Vagina (tissue), 2 donors: ENCODE results near the gene OR52J3. TPM values are rescaled to one million over a fixed set of nuclear protein-coding genes. Genes with fewer than 3 reads are reported as not detected.

Experiments used
- DNase-seq, 2 donors: peaks; one replicate each; pipeline ENCODE4 v3.0.0-alpha.2; 2017; ENCODE audit errors: extremely low spot score in 2 of 2
- H3K27ac ChIP-seq: fragments of 200-600 bp; sonication (generic); one replicate; pipeline ENCODE4 v1.5.1; 2019
- H3K27me3 ChIP-seq: fragments of 200-600 bp; sonication (generic); one replicate; pipeline ENCODE4 v1.5.1; 2019
- H3K36me3 ChIP-seq, 2 donors: fragments of 200-600 bp; sonication (generic); one replicate each; pipeline ENCODE4 v1.5.1; 2017 to 2019
- H3K4me1 ChIP-seq: fragments of 200-600 bp; sonication (generic); one replicate; pipeline ENCODE4 v1.5.1; 2019
- H3K4me3 ChIP-seq, 2 donors: fragments of 200-600 bp; sonication (generic); 1 replicate in 1 of 2; 2 replicates in 1 of 2; pipeline ENCODE4 v1.5.1; 2016 to 2019
- H3K9me3 ChIP-seq: fragments of 200-600 bp; sonication (generic); one replicate; pipeline ENCODE4 v1.5.1; 2019
- POLR2A ChIP-seq, 2 donors: fragments of 450-650 bp; IDR thresholded peaks; one replicate each; pipeline ENCODE4 v1.6.1; 2017; ENCODE audit warnings: antibody characterized with exemption in 2 of 2, mild to moderate bottlenecking in 2 of 2, moderate library complexity in 2 of 2
- POLR2AphosphoS5 ChIP-seq, 2 donors: sonication (generic); formaldehyde crosslinking; IDR thresholded peaks; one replicate each; pipeline ENCODE4 v1.9.0; 2017; ENCODE audit warnings: antibody characterized with exemption in 2 of 2, mild to moderate bottlenecking in 2 of 2, low read depth in 1 of 2; ENCODE audit not compliant: insufficient read depth in 1 of 2
- intact Hi-C: fragments of 100-400 bp; cut with DNase I; formaldehyde crosslinking; loops from one replicate; pipeline ENCODE4 v1.15.1; 2023
- total RNA-seq: library from RNA; depleted of rRNA; stranded (reverse); fragments of >200 nt; gene quantifications from one replicate; pipeline ENCODE4 v1.2.3, GENCODE V29; 2016
- TF ChIP-seq, protein P1 (sequence below), 3 experiments: fragments of 450-650 bp in 2 of 3; fragments of 200-600 bp in 1 of 3; sonication (generic) in 1 of 3; IDR thresholded peaks; one replicate each; pipeline ENCODE4 v1.5.1; 2017 to 2019; ENCODE audit warnings: antibody characterized with exemption in 3 of 3, mild to moderate bottlenecking in 2 of 3, moderate library complexity in 2 of 3

OR52J3 gene
- total RNA-seq, 1 donor from 2014 or later, result not detected

DNA sequence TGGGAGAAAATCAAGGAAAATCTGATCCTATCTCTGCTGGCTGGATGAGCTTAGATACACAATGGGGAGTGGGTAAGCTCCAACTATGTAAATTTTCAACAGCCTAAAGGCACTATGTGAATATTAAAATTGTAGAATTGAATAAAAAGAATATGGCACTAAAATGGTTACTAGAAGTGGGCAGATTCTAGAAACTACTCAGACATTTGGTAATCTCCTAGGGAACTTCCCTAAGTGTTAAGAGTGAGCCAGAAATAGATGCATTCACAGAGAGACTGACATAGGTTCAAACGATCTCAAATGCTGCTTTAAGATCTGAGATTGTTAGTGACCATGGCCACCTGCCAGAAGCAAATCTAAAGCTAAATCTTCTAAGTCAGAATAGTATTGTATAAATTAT, 18.7 kb downstream of the OR52J3 start:
- Histone ChIP-seq H3K27me3 (no peaks in the 10 kb centered on the region), H3K9me3 (no peaks in the 10 kb centered on the region), H3K27ac (no peak overlapping the region), H3K4me1 (no peaks in the 10 kb centered on the region), H3K36me3 (no peaks in the 10 kb centered on the region), H3K4me3 (no peak overlapping the region)
- intact Hi-C loops, result no loop called here
- no peak for TF ChIP-seq POLR2AphosphoS5 (IDR thresholded peaks at IDR 0.05; ENCODE audit: insufficient read depth in 1 of 2, low read depth in 1 of 2)
- no peak for TF ChIP-seq POLR2A (IDR thresholded peaks at IDR 0.05)
- TF ChIP-seq, protein P1, sequence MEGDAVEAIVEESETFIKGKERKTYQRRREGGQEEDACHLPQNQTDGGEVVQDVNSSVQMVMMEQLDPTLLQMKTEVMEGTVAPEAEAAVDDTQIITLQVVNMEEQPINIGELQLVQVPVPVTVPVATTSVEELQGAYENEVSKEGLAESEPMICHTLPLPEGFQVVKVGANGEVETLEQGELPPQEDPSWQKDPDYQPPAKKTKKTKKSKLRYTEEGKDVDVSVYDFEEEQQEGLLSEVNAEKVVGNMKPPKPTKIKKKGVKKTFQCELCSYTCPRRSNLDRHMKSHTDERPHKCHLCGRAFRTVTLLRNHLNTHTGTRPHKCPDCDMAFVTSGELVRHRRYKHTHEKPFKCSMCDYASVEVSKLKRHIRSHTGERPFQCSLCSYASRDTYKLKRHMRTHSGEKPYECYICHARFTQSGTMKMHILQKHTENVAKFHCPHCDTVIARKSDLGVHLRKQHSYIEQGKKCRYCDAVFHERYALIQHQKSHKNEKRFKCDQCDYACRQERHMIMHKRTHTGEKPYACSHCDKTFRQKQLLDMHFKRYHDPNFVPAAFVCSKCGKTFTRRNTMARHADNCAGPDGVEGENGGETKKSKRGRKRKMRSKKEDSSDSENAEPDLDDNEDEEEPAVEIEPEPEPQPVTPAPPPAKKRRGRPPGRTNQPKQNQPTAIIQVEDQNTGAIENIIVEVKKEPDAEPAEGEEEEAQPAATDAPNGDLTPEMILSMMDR (IDR thresholded peaks at IDR 0.05), result no peak
- DNase-seq, result no peak

DNA sequence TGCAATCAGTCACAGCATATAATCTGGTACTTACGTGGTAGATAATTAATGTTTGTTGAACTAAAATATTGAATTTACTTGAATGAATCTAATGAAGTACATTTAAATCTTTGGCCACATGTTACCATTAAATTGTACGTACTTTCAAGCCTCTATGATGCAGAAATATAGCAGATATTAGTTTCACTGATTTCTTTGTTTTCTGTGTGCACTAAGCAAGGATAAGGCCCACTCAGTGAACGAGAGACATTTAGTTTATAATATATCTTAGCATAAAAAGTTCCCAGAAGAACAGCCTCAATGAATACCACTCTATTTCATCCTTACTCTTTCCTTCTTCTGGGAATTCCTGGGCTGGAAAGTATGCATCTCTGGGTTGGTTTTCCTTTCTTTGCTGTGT, 22.9 kb downstream of the OR52J3 start, which contains the start of gene OR52E1:
OR52E1 (plus strand) TSS at position 301 of the 400 bp plus-strand sequence.
- no peaks in the 10 kb centered on the region for H3K27me3 ChIP-seq
- DNase-seq, result no peak
- no peaks in the 10 kb centered on the region for H3K36me3 ChIP-seq
- no peaks in the 10 kb centered on the region for H3K4me1 ChIP-seq
- no peak within 1 kb of the TSS for H3K27ac ChIP-seq
- no peaks in the 10 kb centered on the region for H3K9me3 ChIP-seq
- no peak within 1 kb of the TSS for H3K4me3 ChIP-seq
- TF ChIP-seq POLR2A (IDR thresholded peaks at IDR 0.05), result no peak
- TF ChIP-seq, protein P1 (IDR thresholded peaks at IDR 0.05), result no peak
- TF ChIP-seq POLR2AphosphoS5 (IDR thresholded peaks at IDR 0.05; ENCODE audit: insufficient read depth in 1 of 2, low read depth in 1 of 2), result no peak
- intact Hi-C loops, result no loop called here

DNA sequence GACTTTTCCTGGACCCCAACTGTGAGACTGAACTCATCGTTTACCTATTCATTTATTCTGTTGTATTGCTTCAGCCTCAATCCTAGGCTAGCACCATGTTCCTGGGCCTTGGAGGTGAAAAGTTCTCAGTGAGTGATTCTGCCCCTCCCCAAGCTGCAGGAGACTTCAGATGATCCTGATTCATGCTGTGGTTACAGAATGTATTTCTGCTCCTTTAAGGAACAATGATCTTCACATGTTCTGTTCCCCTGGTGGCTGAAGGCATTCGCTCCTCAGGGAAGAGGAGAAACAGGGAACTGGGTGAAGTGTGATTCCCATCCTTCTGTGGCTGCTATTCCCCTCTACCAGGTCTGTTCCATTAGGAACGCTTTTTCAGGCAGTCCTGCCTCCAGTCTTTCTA, 25.5 kb downstream of the OR52J3 start:
- Histone ChIP-seq H3K4me1 (no peaks in the 10 kb centered on the region), H3K27me3 (no peaks in the 10 kb centered on the region), H3K4me3 (no peak overlapping the region), H3K36me3 (no peaks in the 10 kb centered on the region), H3K27ac (no peak overlapping the region), H3K9me3 (no peaks in the 10 kb centered on the region)
- TF ChIP-seq POLR2A (IDR thresholded peaks at IDR 0.05), result no peak
- TF ChIP-seq POLR2AphosphoS5 (IDR thresholded peaks at IDR 0.05; ENCODE audit: insufficient read depth in 1 of 2, low read depth in 1 of 2), result no peak
- TF ChIP-seq, protein P1 (IDR thresholded peaks at IDR 0.05), result no peak
- intact Hi-C loops, result no loop called here
- DNase-seq, result no peak

DNA sequence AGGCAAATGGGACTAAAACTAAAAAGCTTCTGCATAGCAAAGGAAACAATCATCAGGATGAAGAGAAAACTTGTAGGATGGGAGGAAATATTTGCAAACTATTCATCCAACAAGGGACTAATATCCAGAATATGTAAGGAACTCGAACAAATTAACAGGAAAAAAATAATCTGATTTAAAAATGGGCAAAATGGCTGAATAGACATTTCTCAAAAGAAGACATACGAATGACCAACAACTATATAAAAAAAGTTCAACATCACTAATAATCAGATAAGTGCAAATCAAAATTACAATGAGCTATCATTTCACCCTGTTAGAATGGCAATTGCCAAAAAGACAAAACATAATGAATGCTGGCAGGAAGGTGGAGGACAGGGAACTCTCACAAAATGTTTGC, 35.1 kb downstream of the OR52J3 start:
- intact Hi-C loops, result no loop called here
- Histone ChIP-seq H3K36me3 (no peaks in the 10 kb centered on the region), H3K4me1 (no peaks in the 10 kb centered on the region), H3K4me3 (no peak overlapping the region), H3K27ac (no peak overlapping the region), H3K9me3 (no peaks in the 10 kb centered on the region), H3K27me3 (no peaks in the 10 kb centered on the region)
- TF ChIP-seq POLR2AphosphoS5 (IDR thresholded peaks at IDR 0.05; ENCODE audit: insufficient read depth in 1 of 2, low read depth in 1 of 2) (no peak), POLR2A (IDR thresholded peaks at IDR 0.05) (no peak)
- TF ChIP-seq, protein P1 (IDR thresholded peaks at IDR 0.05), result no peak
- no peak for DNase-seq

- H3K9me3 ChIP-seq, result no peaks in the 10 kb centered on the region
- TF ChIP-seq, protein P1 (IDR thresholded peaks at IDR 0.05), result no peak
- TF ChIP-seq POLR2A (IDR thresholded peaks at IDR 0.05) (no peak), POLR2AphosphoS5 (IDR thresholded peaks at IDR 0.05; ENCODE audit: insufficient read depth in 1 of 2, low read depth in 1 of 2) (no peak)
- H3K27ac ChIP-seq, result no peak overlapping the region
- no peak overlapping the region for H3K4me3 ChIP-seq
- no peaks in the 10 kb centered on the region for H3K27me3 ChIP-seq
- no peaks in the 10 kb centered on the region for H3K36me3 ChIP-seq
- no peak for DNase-seq
- H3K4me1 ChIP-seq, result no peaks in the 10 kb centered on the region
- intact Hi-C loops, result no loop called here
Observed at GRCh38 chr11:5083602-5084001, 37.3 kb downstream of the OR52J3 start.
